ENCODE data around the gene DPP6. TPM values are rescaled to one million over a fixed set of nuclear protein-coding genes. Genes with fewer than 3 reads are reported as not detected.

Gene DPP6
- total and polyA plus RNA-seq, 2 donors (not counting 1 experiment from before 2014, with no cell fraction given): not detected

DNA sequence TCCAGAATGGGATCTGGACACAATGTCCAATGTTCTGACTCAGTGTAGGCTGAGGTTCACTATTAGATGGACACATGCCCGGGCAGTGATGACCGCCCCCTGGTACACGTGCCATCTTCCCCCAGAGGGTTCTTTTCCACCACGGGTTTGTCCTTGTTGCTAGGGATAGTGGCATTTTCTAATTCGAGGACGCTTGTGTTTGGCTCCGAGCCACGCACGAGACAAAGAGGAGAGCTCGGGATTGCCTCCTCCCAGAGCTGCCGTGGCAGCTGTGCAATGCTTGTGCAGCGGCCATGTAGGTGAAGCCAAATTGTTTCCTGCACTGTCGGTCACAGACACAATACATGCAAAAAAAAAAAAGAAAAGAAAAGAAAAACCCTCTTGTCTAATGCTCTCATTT lies 743.2 kb downstream of the DPP6 start:
- TF ChIP-seq EZH2 (IDR thresholded peaks at IDR 0.05; ENCODE audit: borderline replicate concordance, insufficient read depth, low read depth, low read length, poor library complexity, severe bottlenecking): no peak
- H2AFZ ChIP-seq (ENCODE audit: insufficient read depth, low read depth, low read length, poor library complexity, severe bottlenecking): no peak overlapping the region
- Mint-ChIP-seq H3K27ac (no peak overlapping the region), H3K4me3 (no peak overlapping the region), H3K9me3 (ENCODE audit: insufficient read depth) (no peaks in the 10 kb centered on the region), H3K27me3 (peaks cover 14% of the 10 kb centered on the region), H3K4me1 (no peaks in the 10 kb centered on the region)
- no peaks in the 10 kb centered on the region for H3K79me2 ChIP-seq (ENCODE audit: control insufficient read depth, insufficient read depth, low read length)
- ChIA-PET POLR2A (no interaction called here), CTCF (no interaction called here)
- no peaks in the 10 kb centered on the region for H3K27me3 ChIP-seq (replicated peaks in 1 of 4; ENCODE audit: control extremely low read depth in 1 of 4, control insufficient read depth in 3 of 4, insufficient read depth in 4 of 4, low read length in 3 of 4)
- DNase-seq (no peak), ATAC-seq (ENCODE audit: low read depth) (no peak)
- H4K20me1 ChIP-seq (ENCODE audit: control insufficient read depth, insufficient read depth, low read length, poor library complexity, severe bottlenecking): no peaks in the 10 kb centered on the region
- intact Hi-C loops (cut with micrococcal nuclease): no loop called here
- H3K4me3 ChIP-seq (ENCODE audit: control extremely low read depth in 1 of 5, extremely low read depth in 1 of 5, insufficient read depth in 1 of 5, low read depth in 2 of 5, low read length in 4 of 5): no peak overlapping the region
- no peaks in the 10 kb centered on the region for H3K36me3 ChIP-seq (replicated peaks in 1 of 2; ENCODE audit: control extremely low read depth in 1 of 2, control insufficient read depth in 1 of 2, extremely low read depth in 1 of 2, insufficient read depth in 2 of 2, low read length in 1 of 2)
- peaks cover 0 to 9% (median 0%) of the 10 kb centered on the region in 3 donors for H3K9me3 ChIP-seq (ENCODE audit: control extremely low read depth in 1 of 3, control insufficient read depth in 2 of 3, insufficient read depth in 1 of 3, low read length in 2 of 3)
- H3K4me1 ChIP-seq (ENCODE audit: control insufficient read depth in 2 of 2, insufficient read depth in 2 of 2, low read length in 2 of 2): no peaks in the 10 kb centered on the region
- no peak overlapping the region for H3K9ac ChIP-seq (ENCODE audit: low read length)
- H3K27ac ChIP-seq (ENCODE audit: low read length in 2 of 2): no peak overlapping the region
- no peak overlapping the region for H3K4me2 ChIP-seq (replicated peaks; ENCODE audit: low read depth, low read length, poor library complexity, severe bottlenecking)
- WGBS (ENCODE audit: insufficient coverage): 92% methylated on average over 12 of the region's 13 CpGs

DNA sequence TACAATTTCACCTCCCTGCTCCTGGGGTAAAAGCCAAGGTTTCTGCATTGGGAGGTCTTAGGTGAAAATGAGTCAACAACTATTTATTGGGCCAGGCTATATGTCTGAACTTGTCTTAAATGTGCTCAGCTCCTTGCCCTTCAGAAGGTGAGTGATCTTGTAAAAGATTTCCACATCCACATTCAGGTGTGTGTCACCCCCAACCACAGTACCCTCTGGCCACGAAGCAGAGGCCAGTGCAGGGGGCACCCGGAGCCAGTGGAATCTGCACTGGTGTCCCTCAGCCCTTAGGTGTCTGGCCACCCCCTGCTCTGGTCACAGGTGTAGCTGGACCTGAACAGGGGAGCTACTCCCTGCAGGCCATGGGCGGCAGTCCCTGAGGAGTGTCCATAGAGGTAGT lies 752.3 kb downstream of the DPP6 start:
- no peaks in the 10 kb centered on the region for H3K4me1 Mint-ChIP-seq
- DNase-seq (no peak), ATAC-seq (ENCODE audit: low read depth) (no peak)
- Histone ChIP-seq H3K36me3 (replicated peaks in 1 of 2; ENCODE audit: control extremely low read depth in 1 of 2, control insufficient read depth in 1 of 2, extremely low read depth in 1 of 2, insufficient read depth in 2 of 2, low read length in 1 of 2) (no peaks in the 10 kb centered on the region), H4K20me1 (ENCODE audit: control insufficient read depth, insufficient read depth, low read length, poor library complexity, severe bottlenecking) (no peaks in the 10 kb centered on the region), H3K9ac (ENCODE audit: low read length) (no peak overlapping the region), H3K79me2 (ENCODE audit: control insufficient read depth, insufficient read depth, low read length) (no peaks in the 10 kb centered on the region), H3K27me3 (replicated peaks in 1 of 4; ENCODE audit: control extremely low read depth in 1 of 4, control insufficient read depth in 3 of 4, insufficient read depth in 4 of 4, low read length in 3 of 4) (no peaks in the 10 kb centered on the region), H3K9me3 (ENCODE audit: control extremely low read depth in 1 of 3, control insufficient read depth in 2 of 3, insufficient read depth in 1 of 3, low read length in 2 of 3) (peaks cover 0 to 8% (median 0%) of the 10 kb centered on the region in 3 donors), H3K27ac (ENCODE audit: low read length in 2 of 2) (no peak overlapping the region), H3K4me2 (replicated peaks; ENCODE audit: low read depth, low read length, poor library complexity, severe bottlenecking) (no peak overlapping the region), H3K4me1 (ENCODE audit: control insufficient read depth in 2 of 2, insufficient read depth in 2 of 2, low read length in 2 of 2) (no peaks in the 10 kb centered on the region), H2AFZ (ENCODE audit: insufficient read depth, low read depth, low read length, poor library complexity, severe bottlenecking) (no peak overlapping the region), H3K4me3 (ENCODE audit: control extremely low read depth in 1 of 5, extremely low read depth in 1 of 5, insufficient read depth in 1 of 5, low read depth in 2 of 5, low read length in 4 of 5) (no peak overlapping the region)
- peaks cover 2% of the 10 kb centered on the region for H3K9me3 Mint-ChIP-seq (ENCODE audit: insufficient read depth)
- ChIA-PET CTCF (no interaction called here), POLR2A (no interaction called here)
- TF ChIP-seq CTCF (IDR thresholded peaks at IDR 0.05) (no peak), EZH2 (IDR thresholded peaks at IDR 0.05; ENCODE audit: borderline replicate concordance, insufficient read depth, low read depth, low read length, poor library complexity, severe bottlenecking) (no peak)
- H3K4me3 Mint-ChIP-seq: no peak overlapping the region
- intact Hi-C loops (cut with micrococcal nuclease): no loop called here
- H3K27me3 Mint-ChIP-seq: no peaks in the 10 kb centered on the region
- no peak overlapping the region for H3K27ac Mint-ChIP-seq
- 86% methylated on average over 3 of the region's 3 CpGs for WGBS (ENCODE audit: insufficient coverage)

Data from B cell (primary cell).